Neuron (in vitro differentiated cells): ENCODE results near the gene CD58.

ENCODE experiments used
- H2AFZ ChIP-seq: one replicate; pipeline ENCODE4 v1.6.1; 2013; ENCODE audit warnings: low read depth, mild to moderate bottlenecking, inconsistent platforms, low read length, moderate library complexity
- H3K27me3 ChIP-seq: one replicate; pipeline ENCODE4 v1.6.1; 2013; ENCODE audit warnings: low read length; ENCODE audit not compliant: insufficient read depth
- H3K36me3 ChIP-seq: one replicate; pipeline ENCODE4 v1.6.1; 2013; ENCODE audit warnings: low read length; ENCODE audit not compliant: insufficient read depth
- H3K4me1 ChIP-seq: one replicate; pipeline ENCODE4 v1.6.1; 2013; ENCODE audit warnings: low read length; ENCODE audit not compliant: insufficient read depth
- H3K4me3 ChIP-seq: 2 replicates; pipeline ENCODE4 v1.5.1; 2013; ENCODE audit warnings: mild to moderate bottlenecking, low read length, moderate library complexity
- H3K9me3 ChIP-seq: one replicate; pipeline ENCODE4 v1.6.1; 2013; ENCODE audit warnings: low read length

The CD58 gene

DNA sequence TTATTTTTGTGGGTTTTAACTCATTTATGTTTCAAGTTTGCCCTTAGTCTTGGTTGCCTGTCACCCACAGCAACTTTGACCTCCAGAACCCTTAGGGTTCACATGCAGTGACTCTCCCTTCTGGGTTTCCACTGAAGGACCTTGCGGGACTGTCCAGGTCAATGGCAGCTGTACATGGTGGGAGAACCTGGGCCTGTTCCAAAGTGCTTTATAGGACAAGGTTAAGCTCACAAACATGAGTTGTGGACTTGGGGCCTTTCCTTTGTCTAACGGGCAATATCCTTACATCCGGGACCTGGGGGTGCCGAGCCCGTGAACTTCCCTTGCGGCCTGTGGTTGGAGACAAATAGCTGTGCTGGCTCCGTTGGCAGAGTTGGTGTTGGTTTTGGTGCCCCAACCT, 77.8 kb downstream of the CD58 start:
- Histone ChIP-seq H3K9me3 (no peaks in the 10 kb centered on the region), H2AFZ (no peak overlapping the region), H3K4me3 (no peak overlapping the region), H3K27me3 (peaks cover 4% of the 10 kb centered on the region), H3K4me1 (peaks cover 23% of the 10 kb centered on the region), H3K36me3 (no peaks in the 10 kb centered on the region)

DNA sequence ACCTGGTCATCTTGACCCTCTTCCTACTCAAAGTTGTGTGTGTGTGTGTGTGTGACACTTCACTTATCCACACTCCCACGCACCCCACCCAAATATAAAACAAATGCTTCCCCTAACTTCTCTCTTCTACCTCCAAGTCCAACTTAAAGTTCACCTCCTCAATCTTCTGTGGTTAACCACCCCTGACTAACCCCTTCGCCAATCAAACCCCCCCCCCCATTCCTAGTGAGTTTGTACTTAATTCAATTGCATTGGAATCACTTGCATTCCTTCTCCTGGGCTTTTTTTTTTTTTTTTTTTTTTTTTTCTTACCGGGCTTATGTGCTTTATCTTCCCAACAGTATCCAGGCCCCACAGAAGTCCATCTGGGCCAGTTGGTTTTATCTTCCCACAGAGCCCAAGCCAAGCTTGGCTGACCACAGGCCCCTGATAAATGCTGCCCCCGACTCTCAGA, 78.4 kb downstream of the CD58 start:
- H3K4me3 ChIP-seq, result no peak overlapping the region

DNA sequence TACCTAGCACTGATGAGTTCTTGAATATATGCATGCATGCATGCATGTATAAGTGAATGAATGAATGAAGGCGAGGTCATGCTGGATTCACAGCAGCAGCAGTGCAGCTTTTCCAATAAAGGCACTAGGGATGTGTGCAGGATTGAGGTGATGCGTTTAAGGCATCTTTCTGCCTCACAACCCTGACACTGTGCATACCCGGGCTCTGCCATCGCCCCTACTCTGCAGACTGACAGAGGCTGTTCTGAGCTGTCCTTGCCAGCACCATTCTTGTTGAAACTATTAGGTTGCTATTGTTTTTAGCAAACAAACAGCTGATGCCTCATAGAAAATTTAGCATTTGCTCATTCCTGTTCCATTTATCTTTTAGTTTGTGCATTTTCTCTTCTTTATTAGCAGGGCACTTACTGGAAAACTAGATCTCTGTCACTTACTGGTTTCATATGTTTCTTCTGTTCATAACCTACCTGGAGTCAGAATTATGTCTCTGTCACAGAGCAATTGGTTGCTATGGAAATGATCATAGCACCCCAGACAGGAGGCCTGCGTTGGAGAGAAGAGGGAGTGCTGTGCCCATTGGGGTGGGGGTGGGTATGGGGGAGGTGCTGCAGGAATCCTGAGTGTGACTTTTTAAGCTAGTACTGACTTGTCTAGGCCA, 79.0 kb downstream of the CD58 start:
- H2AFZ ChIP-seq, result no peak overlapping the region
- no peaks in the 10 kb centered on the region for H3K9me3 ChIP-seq
- no peaks in the 10 kb centered on the region for H3K36me3 ChIP-seq
- peaks cover 23% of the 10 kb centered on the region for H3K4me1 ChIP-seq
- H3K4me3 ChIP-seq, result no peak overlapping the region
- peaks cover 4% of the 10 kb centered on the region for H3K27me3 ChIP-seq

More for the DNA sequence above, 78.4 kb downstream of the CD58 start:
- Histone ChIP-seq H2AFZ (no peak overlapping the region), H3K27me3 (peaks cover 4% of the 10 kb centered on the region), H3K36me3 (no peaks in the 10 kb centered on the region), H3K4me1 (peaks cover 23% of the 10 kb centered on the region), H3K9me3 (no peaks in the 10 kb centered on the region)

DNA sequence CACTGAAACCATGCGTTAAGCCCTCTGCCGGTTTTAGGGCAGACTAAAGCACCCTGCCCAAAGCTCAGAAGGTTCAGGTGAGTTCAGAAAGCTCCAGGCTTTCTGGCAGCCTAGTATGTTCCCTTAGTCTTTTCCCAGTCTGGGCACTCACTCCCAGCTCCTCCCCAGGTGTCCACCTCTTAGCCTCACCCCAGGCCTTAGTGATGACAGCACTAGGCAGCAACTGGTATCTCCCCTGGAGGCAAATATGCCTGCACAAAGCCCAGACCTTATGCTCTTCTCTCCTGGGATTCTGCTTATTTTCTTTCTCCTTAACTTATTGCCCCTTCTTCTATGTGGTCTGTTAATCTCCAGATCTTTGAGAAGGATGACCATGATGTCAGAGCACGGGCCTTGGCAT, 80.2 kb downstream of the CD58 start:
- Histone ChIP-seq H2AFZ (no peak overlapping the region), H3K9me3 (no peaks in the 10 kb centered on the region), H3K4me3 (no peak overlapping the region), H3K27me3 (peaks cover 4% of the 10 kb centered on the region), H3K36me3 (no peaks in the 10 kb centered on the region), H3K4me1 (peaks cover 23% of the 10 kb centered on the region)

DNA sequence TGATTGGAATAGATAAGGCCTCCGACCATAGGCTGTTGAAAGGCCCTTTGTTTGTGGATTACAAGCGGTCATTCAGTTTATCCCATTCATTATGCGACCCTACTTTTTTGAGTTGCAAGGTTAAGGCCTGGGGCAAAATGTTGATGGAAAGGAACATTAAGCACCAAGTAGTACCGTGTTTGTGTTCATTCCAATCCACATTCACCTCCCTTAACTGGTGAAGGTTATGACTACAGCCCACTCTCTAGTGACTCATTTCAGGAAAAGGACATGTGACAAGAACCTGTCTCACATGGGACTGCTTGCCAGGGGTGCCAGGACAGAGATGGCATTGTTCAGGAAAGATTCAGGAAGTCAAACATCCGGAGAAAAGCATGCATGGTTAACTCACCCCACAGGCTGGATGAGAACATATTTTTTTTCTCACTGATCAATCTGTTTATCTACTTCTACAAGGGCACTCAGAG, 81.6 kb downstream of the CD58 start:
- Histone ChIP-seq H3K36me3 (no peaks in the 10 kb centered on the region), H3K4me1 (peaks cover 17% of the 10 kb centered on the region), H3K9me3 (no peaks in the 10 kb centered on the region), H3K4me3 (no peak overlapping the region), H3K27me3 (peaks cover 4% of the 10 kb centered on the region), H2AFZ (no peak overlapping the region)

DNA sequence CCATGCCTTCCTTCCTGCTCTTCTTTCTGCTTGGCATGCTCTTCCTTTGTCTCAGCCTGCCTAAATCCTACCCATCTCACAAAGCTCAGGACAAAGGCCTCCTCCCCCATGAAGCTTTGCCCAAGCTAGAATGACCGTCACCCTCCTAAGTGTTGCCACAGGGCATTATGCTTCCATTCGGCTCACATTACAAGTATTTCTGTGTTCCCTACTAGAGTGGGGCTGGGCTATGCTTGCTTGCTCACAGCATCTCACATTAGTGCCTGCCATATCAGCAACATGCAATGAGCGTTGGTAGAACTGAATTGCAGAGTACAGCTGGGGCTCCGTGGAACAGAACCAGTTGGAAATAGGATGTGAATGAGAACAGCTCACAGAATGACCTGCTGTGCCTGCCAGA, 82.8 kb downstream of the CD58 start:
- peaks cover 4% of the 10 kb centered on the region for H3K27me3 ChIP-seq
- H3K36me3 ChIP-seq, result no peaks in the 10 kb centered on the region
- H3K9me3 ChIP-seq, result no peaks in the 10 kb centered on the region
- no peak overlapping the region for H3K4me3 ChIP-seq
- no peak overlapping the region for H2AFZ ChIP-seq
- peaks cover 12% of the 10 kb centered on the region for H3K4me1 ChIP-seq

DNA sequence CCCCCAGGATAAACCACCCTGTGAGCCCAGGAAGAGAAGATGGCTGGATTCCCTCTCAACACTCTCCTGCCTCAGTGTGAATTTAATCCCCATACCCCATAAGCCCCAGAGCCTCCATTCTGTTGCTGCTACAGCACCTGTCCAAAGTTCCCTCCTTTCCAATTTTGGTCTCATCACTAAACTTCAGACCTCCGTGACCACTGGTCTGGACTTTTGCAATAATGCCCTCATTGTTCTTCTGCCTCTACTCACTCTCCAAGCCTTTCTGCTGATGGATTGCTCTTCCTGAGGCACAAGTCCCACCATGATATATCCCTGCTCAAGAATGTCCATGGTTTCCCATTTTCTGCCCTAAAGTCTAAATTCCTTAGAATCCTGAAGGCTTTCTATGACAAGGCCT, 83.2 kb downstream of the CD58 start:
- no peak overlapping the region for H3K4me3 ChIP-seq

DNA sequence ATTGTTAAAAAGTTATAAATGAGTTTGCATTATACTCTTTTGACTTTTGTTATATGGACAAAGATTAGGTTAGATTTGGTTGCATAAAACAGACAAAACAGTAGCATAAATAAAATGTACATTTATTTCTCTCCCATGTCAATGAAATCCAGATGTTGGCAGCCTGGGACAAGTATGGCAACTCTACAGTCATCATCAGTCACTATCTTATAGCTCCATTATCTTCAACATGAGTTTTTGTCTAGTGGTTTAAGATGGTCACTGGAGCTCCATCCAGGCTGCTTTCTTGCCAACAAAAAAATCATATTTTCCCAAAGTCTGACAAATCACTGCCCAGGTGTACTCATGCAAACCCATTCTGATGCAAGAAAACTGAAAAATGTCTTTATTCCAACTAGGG, 83.8 kb downstream of the CD58 start:
- Histone ChIP-seq H3K4me3 (no peak overlapping the region), H3K4me1 (peaks cover 9% of the 10 kb centered on the region), H2AFZ (no peak overlapping the region), H3K27me3 (peaks cover 4% of the 10 kb centered on the region), H3K36me3 (no peaks in the 10 kb centered on the region), H3K9me3 (no peaks in the 10 kb centered on the region)

More for the DNA sequence above, 83.2 kb downstream of the CD58 start:
- no peaks in the 10 kb centered on the region for H3K9me3 ChIP-seq
- H3K27me3 ChIP-seq, result peaks cover 4% of the 10 kb centered on the region
- peaks cover 12% of the 10 kb centered on the region for H3K4me1 ChIP-seq
- no peak overlapping the region for H2AFZ ChIP-seq
- no peaks in the 10 kb centered on the region for H3K36me3 ChIP-seq

DNA sequence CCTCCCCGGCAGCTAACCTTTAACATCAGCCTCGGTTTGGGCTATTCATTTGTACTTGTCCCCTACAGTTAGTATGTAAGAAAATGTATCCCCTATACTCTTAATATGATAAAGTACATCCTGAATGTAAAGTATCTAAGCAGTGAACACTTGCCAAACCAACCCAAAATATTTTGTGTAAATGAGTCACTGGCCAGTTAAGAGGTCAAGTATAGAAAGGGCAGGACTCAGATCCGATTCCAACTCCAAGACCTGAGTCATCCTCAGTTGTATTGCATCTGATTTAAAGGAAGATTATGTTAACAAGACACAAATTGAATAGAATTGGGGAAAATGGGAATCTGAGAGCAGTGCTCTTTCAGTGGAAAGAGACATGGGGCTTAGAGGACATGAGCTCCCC, 84.4 kb downstream of the CD58 start:
- Histone ChIP-seq H3K9me3 (no peaks in the 10 kb centered on the region), H3K27me3 (peaks cover 4% of the 10 kb centered on the region), H2AFZ (no peak overlapping the region), H3K4me3 (no peak overlapping the region), H3K4me1 (peaks cover 6% of the 10 kb centered on the region), H3K36me3 (no peaks in the 10 kb centered on the region)

DNA sequence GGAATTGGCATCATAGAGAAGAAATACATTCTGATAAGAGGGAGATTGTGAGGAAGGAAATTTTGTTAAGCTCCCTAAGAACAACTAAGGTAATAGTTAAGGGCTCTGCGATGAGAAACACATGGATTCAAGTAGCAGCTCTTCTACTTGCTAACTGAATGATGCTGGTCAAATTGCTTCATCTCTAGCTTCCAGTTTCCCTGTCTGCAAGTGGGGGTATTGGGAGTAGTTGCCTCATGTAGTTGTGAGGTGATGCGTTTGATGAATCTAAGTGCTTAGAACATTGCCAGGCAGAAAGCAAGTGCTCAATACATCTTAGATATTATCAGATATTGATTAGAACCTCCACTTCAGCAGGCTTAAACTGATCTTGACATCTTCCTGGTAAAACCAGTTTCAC, 84.8 kb downstream of the CD58 start:
- Histone ChIP-seq H3K4me3 (no peak overlapping the region), H2AFZ (no peak overlapping the region)

DNA sequence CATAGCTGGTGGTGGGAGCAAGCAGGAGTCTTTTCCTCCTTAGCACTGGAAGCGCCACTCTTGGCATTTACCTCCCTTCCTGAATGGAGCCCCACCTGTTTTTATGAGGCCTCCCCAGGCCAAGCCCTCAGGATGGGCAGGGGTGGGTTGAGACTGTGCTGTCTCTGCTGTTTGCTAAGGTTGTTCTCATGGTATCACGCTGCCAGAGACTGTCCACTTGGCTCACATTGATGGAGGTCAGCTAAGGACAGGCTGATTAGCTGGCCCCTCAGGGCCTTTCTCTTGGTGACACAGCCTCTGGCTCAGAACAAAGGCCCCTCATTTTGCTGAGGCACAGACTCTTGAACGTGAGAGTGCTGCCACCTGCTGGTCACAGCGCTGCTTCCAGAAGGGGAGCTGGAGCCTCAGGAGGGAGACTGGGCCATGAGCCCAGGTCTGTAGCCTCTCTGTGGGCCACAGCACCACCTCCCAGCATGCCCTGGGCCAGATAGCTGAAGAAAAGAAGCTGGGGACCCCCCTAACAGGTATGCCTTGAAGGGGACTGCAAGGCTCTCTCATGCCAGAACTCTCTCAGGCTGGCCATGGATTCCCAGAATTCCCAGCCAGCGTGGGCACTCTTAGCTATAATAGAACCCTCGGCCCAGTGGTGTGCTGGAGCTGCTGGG, 85.6 kb downstream of the CD58 start:
- H3K4me3 ChIP-seq, result no peak overlapping the region
- peak overlapping the region; percentile 22 for H2AFZ ChIP-seq
- no peaks in the 10 kb centered on the region for H3K27me3 ChIP-seq
- H3K9me3 ChIP-seq, result no peaks in the 10 kb centered on the region
- no peaks in the 10 kb centered on the region for H3K36me3 ChIP-seq
- peaks cover 6% of the 10 kb centered on the region for H3K4me1 ChIP-seq

More for the DNA sequence above, 84.8 kb downstream of the CD58 start:
- Histone ChIP-seq H3K9me3 (no peaks in the 10 kb centered on the region), H3K27me3 (peaks cover 3% of the 10 kb centered on the region), H3K4me1 (peaks cover 6% of the 10 kb centered on the region), H3K36me3 (no peaks in the 10 kb centered on the region)

DNA sequence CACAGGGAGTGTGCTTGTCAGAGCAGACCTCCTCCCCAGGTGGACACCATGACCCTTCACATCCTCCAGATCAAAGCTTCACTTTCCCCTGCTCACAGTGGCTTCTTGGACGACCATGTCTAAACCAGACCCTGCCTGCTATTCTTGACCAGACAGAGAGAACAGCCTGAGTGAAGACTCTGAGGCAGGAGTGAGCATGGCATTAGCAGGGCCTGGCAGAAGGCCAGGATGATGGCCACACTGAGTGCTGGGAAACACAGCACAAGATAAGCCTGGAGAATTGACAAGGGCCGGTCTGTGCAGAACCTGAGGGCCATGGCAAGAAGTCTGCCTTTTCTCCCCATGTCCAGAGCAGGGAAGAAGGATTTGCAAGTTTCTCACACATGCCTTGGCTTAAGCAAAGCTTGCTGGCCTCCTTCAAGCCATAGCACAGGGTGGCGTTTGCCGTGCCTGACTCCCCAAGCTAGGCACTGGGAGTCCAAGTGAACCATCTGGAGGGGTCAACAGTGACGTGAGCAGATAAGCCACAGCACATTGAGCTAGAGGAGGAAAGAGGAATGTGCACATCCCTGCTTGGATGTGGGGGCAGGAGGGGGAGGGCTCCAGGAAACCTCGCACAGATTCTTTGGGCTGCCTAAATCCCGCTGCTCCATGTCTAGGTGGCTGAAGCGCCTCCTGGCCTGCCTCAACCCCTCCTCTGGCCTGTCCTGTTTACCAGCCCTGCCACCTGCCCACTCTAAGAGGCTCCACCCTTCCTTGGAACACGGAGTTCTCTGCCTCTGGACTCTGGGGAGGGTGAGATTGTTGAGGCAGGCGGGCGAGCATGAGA, 87.1 kb downstream of the CD58 start:
- H3K4me1 ChIP-seq, result peaks cover 4% of the 10 kb centered on the region
- no peaks in the 10 kb centered on the region for H3K36me3 ChIP-seq
- no peak overlapping the region for H2AFZ ChIP-seq
- H3K9me3 ChIP-seq, result no peaks in the 10 kb centered on the region
- no peak overlapping the region for H3K4me3 ChIP-seq
- H3K27me3 ChIP-seq, result no peaks in the 10 kb centered on the region

DNA sequence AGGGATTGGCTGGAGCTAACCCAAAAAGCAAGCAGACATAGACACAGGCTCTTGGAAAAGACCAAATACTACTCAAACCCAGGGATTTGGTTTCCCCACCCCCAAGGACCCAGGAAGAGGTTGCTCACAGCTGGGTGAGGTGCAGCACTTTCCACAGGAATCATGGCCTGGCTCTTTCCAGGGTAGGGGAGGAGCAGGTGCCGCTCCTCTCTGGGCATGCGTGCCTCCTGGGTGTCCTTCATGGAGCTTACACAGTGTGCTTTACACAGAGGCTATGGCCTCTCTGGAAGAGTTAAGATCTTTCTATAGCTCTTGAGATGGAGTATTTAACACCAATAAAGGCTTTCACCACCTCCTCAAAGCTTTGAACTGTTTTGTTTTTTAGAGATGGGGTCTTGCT, 88.3 kb downstream of the CD58 start:
- Histone ChIP-seq H3K36me3 (no peaks in the 10 kb centered on the region), H3K27me3 (no peaks in the 10 kb centered on the region), H3K4me1 (peaks cover 4% of the 10 kb centered on the region)

More for the DNA sequence above, 88.3 kb downstream of the CD58 start:
- H3K9me3 ChIP-seq, result no peaks in the 10 kb centered on the region
- no peak overlapping the region for H3K4me3 ChIP-seq
- no peak overlapping the region for H2AFZ ChIP-seq
